Measurements from ENCODE around the gene VPS13C. TPM values are rescaled to one million over a fixed set of nuclear protein-coding genes. Genes with fewer than 3 reads are reported as not detected.

The VPS13C gene
- total RNA-seq, 1 donor from 2014 or later = 32.9 TPM

GRCh38 chr15:62087671-62088352, 27.6 kb upstream of the VPS13C start:
- Histone ChIP-seq H3K27me3 (ENCODE audit: low read depth) (no peaks in the 10 kb centered on the region), H3K36me3 (no peaks in the 10 kb centered on the region), H3K4me3 (no peak overlapping the region), H3K9me3 (replicated peaks) (no peaks in the 10 kb centered on the region), H3K4me1 (peaks cover 11% of the 10 kb centered on the region), H3K27ac (replicated peaks) (no peak overlapping the region)
- DNase-seq = no peak
- intact Hi-C loops (cut with micrococcal nuclease) = no loop called here
- TF ChIP-seq CTCF (IDR thresholded peaks at IDR 0.05; ENCODE audit: borderline replicate concordance) = no peak

- Histone ChIP-seq H3K9me3 (replicated peaks) (no peaks in the 10 kb centered on the region), H3K36me3 (no peaks in the 10 kb centered on the region), H3K4me3 (no peak overlapping the region), H3K4me1 (peaks cover 11% of the 10 kb centered on the region), H3K27ac (replicated peaks) (no peak overlapping the region), H3K27me3 (ENCODE audit: low read depth) (no peaks in the 10 kb centered on the region)
- TF ChIP-seq CTCF (IDR thresholded peaks at IDR 0.05; ENCODE audit: borderline replicate concordance) = no peak
- intact Hi-C loops (cut with micrococcal nuclease) = no loop called here
- no peak for DNase-seq
Observed at GRCh38 chr15:62085740-62086139, 25.5 kb upstream of the VPS13C start.

DNA sequence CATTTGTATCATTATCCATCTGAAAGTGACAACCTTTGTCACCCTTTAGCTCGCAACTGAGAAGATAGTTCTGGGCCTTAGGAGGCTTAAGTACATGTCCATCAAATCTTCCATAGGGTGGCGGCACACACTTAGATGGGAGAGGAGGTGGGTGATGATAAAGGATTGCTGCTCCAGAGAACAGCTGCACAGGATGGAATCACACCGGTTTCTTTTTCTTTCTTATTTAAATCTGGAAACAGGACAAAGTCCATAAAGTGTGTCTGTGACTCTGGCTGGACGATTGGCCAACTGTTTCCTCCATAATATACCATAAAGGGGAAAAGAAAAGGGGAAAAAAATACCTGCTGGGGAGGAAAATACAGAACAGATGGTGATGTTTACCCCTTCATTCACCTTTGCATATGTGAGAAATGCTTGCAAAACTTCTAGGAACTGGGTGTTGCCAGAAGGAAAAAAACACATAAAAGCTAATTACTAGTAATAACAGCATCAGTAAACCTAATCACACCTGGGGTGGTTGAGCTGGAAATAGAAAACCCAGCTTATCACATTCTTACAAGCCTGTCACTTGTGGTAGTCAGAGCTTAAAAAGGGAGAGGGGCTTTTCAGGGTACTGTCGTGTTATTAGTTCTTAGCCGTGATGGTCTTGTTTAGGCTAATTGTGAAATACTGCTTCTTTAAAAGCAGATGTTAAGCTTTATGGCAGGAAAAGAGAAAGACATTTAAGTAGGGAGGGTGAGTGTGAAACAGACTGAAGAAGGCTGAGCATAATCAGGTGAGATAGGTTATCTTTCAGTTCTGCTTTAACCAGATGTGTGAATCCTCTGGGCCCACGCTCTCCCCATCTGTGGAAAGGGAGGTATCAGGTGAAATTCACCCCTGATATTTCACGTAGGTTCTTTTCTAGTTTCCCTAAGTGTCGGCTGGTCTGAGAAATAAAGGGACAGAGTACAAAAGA, 23.2 kb upstream of the VPS13C start:
- Histone ChIP-seq H3K36me3 (no peaks in the 10 kb centered on the region), H3K9me3 (replicated peaks) (no peaks in the 10 kb centered on the region), H3K27ac (replicated peaks) (no peak overlapping the region), H3K27me3 (ENCODE audit: low read depth) (no peaks in the 10 kb centered on the region), H3K4me1 (peaks cover 11% of the 10 kb centered on the region), H3K4me3 (no peak overlapping the region)
- TF ChIP-seq CTCF (IDR thresholded peaks at IDR 0.05; ENCODE audit: borderline replicate concordance) = no peak
- no peak for DNase-seq
- intact Hi-C loops (cut with micrococcal nuclease) = no loop called here

- H3K27me3 ChIP-seq (ENCODE audit: low read depth) = no peaks in the 10 kb centered on the region
- no peaks in the 10 kb centered on the region for H3K4me1 ChIP-seq
- no peaks in the 10 kb centered on the region for H3K36me3 ChIP-seq
- no peak overlapping the region for H3K27ac ChIP-seq (replicated peaks)
- no peak for TF ChIP-seq CTCF (IDR thresholded peaks at IDR 0.05; ENCODE audit: borderline replicate concordance)
- no peak overlapping the region for H3K4me3 ChIP-seq
- DNase-seq = no peak
- intact Hi-C loops (cut with micrococcal nuclease) = loop anchor here (10.0 kb wide), 1 partner anchor 175 kb away; no protein-coding TSS in a partner anchor
- no peaks in the 10 kb centered on the region for H3K9me3 ChIP-seq (replicated peaks)
Observed at GRCh38 chr15:62079594-62079993, 19.3 kb upstream of the VPS13C start.

- no peaks in the 10 kb centered on the region for H3K9me3 ChIP-seq (replicated peaks)
- intact Hi-C loops (cut with micrococcal nuclease) = loop anchor here (10.0 kb wide), 1 partner anchor 179 kb away; no protein-coding TSS in a partner anchor
- no peaks in the 10 kb centered on the region for H3K4me1 ChIP-seq
- no peaks in the 10 kb centered on the region for H3K36me3 ChIP-seq
- H3K27ac ChIP-seq (replicated peaks) = no peak overlapping the region
- no peak for DNase-seq
- no peak overlapping the region for H3K4me3 ChIP-seq
- no peak for TF ChIP-seq CTCF (IDR thresholded peaks at IDR 0.05; ENCODE audit: borderline replicate concordance)
- H3K27me3 ChIP-seq (ENCODE audit: low read depth) = no peaks in the 10 kb centered on the region
Observed at GRCh38 chr15:62075595-62076277, 15.5 kb upstream of the VPS13C start.
